Activated T-helper 17 cell treated with anti-CD3 and anti-CD28 coated beads, Interleukin-2, amount 50 U/mL, for 72 hours (primary cell): ENCODE measurements around the gene DOCK3. TPM values are rescaled to one million over a fixed set of nuclear protein-coding genes. Genes with fewer than 3 reads are reported as not detected.
"Not testable (repeated sequence)": the region's sequence is repeated elsewhere in the genome, so short reads cannot be mapped to it uniquely, and the experiment has no call there.

Experiments used
- ATAC-seq: fragments of 150-1000 bp; cut with Tn5 transposase; replicated peaks from 2 replicates; pipeline ENCODE4 v1.10.0; 2021; ENCODE audit warnings: mild to moderate bottlenecking, moderate library complexity
- H3K27ac Mint-ChIP-seq: one replicate; pipeline ENCODE4 v1.8.0; 2022; ENCODE audit warnings: mixed read lengths
- H3K27me3 Mint-ChIP-seq: one replicate; pipeline ENCODE4 v1.8.0; 2022; ENCODE audit warnings: mixed read lengths
- H3K36me3 Mint-ChIP-seq: one replicate; pipeline ENCODE4 v1.8.0; 2022; ENCODE audit warnings: low read depth, mild to moderate bottlenecking, mixed read lengths
- H3K4me1 Mint-ChIP-seq: one replicate; pipeline ENCODE4 v1.8.0; 2022; ENCODE audit warnings: mixed read lengths
- H3K4me3 Mint-ChIP-seq: one replicate; pipeline ENCODE4 v1.8.0; 2022; ENCODE audit warnings: mild to moderate bottlenecking, mixed read lengths
- H3K9me3 Mint-ChIP-seq: one replicate; pipeline ENCODE4 v1.8.0; 2022; ENCODE audit warnings: mixed read lengths
- total RNA-seq, 2 donors: library from RNA; stranded (reverse); gene quantifications; one replicate each; pipeline ENCODE4 v1.2.3, GENCODE V29; 2022

The DOCK3 gene
- total RNA-seq, 2 donors from 2014 or later = 3.8 to 7.8 TPM

DNA sequence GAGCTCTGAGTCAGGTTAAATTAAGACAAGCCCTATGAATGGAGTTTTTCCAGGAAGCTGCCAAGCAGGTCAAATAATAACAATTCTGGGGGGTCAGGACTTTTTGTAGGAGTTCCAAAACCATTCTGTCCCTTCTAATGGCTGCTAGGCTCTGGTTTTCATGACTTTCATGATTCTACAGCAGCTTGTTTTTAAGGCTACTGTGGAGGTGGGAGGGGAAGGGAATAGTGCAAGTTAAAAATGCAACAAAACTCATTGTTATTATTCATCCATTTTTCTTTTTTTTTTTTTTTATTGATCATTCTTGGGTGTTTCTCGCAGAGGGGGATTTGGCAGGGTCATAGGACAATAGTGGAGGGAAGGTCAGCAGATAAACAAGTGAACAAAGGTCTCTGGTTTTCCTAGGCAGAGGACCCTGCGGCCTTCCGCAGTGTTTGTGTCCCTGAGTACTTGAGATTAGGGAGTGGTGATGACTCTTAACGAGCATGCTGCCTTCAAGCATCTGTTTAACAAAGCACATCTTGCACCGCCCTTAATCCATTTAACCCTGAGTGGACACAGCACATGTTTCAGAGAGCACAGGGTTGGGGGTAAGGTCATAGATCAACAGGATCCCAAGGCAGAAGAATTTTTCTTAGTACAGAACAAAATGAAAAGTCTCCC is 633.3 kb downstream of the DOCK3 start:
- H3K36me3 Mint-ChIP-seq, H3K4me1 Mint-ChIP-seq, H3K27me3 Mint-ChIP-seq, H3K9me3 Mint-ChIP-seq, H3K4me3 Mint-ChIP-seq, H3K27ac Mint-ChIP-seq, ATAC-seq: not testable (repeated sequence)

DNA sequence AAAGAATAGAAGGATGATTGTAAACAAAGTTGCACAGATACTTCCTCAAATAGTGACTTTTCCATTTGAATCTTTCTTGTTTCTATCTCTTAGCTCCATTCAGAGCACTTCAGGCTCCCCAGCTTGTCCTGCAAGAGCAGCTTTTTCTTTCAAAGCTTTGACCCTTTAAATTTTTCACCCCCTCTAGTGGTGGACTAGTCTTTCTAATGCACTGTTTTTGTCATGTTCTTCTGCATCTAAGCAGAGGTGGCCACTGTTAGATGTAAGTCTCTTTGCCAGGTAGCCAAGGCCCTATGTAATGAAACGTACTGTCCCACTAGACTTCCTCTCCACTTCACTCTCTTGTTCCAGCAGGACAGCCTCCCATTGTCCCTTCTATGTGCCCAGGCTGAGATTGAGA is 636.3 kb downstream of the DOCK3 start:
- Mint-ChIP-seq H3K27me3 (no peaks in the 10 kb centered on the region), H3K4me3 (no peak overlapping the region), H3K27ac (no peak overlapping the region), H3K36me3 (no peaks in the 10 kb centered on the region), H3K4me1 (no peaks in the 10 kb centered on the region), H3K9me3 (no peaks in the 10 kb centered on the region)
- ATAC-seq = no peak

DNA sequence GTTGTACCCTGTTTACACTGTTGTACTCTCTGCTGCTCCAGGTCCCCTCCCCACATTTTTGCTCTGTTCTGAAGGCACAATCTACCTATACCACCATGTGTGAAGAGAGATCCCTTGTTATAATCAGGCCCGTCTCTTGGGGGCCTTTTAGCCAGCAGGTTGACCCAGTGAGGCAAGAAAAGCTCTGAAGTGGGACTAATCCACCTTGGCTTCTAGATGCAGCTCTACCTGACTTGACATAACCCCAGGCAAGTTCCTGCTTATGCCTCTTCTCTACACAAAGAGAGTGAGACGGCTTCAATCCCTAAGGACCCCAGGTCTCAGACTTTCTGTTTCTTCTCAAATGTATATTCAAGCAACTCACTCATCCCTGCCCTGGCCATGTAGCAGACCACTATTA is 653.5 kb downstream of the DOCK3 start:
- Mint-ChIP-seq H3K27ac (no peak overlapping the region), H3K36me3 (no peaks in the 10 kb centered on the region), H3K4me1 (no peaks in the 10 kb centered on the region), H3K27me3 (no peaks in the 10 kb centered on the region), H3K4me3 (no peak overlapping the region), H3K9me3 (no peaks in the 10 kb centered on the region)
- no peak for ATAC-seq

DNA sequence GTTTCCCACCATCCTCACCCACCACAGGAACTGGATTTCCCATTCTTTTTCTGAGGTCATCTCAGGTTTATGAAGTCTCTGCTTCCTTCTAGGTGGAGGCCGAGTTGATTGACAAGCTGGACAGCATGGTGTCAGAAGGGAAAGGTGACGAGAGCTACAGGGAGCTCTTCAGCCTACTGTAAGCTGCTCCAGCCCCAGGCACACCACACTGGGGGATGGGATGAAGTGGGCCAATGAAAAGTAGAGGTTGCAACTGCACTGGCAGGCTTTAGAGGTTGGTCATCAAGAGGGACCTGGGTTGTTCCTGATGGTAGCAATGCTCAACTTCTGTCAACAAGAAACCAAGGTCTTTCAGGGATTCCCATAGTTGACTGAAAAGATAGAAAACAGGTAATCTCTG is 655.3 kb downstream of the DOCK3 start:
- no peak for ATAC-seq

DNA sequence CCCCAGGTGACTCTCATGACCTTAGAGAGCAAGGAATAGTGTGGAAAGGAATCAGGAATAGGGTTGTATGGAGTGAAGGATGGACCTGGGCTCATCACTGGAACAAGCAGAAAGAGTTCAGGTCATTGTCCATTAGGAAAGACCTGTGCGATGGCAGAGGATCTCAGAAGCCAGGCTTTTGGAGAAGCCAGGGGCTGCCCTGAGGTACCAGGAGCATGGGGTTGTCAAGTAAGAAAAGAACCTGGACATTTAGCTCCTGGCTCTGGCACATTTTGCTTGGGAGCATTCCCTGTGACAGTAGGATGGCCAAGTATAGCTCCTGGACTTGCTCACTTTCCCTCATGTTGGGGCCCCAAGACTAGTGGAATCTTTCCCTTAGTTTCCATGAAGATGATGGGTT is 657.4 kb downstream of the DOCK3 start:
- ATAC-seq = no peak
- Mint-ChIP-seq H3K9me3 (no peaks in the 10 kb centered on the region), H3K4me3 (no peak overlapping the region), H3K27ac (no peak overlapping the region), H3K4me1 (no peaks in the 10 kb centered on the region), H3K36me3 (no peaks in the 10 kb centered on the region), H3K27me3 (no peaks in the 10 kb centered on the region)

More for the DNA sequence above, 655.3 kb downstream of the DOCK3 start:
- no peaks in the 10 kb centered on the region for H3K36me3 Mint-ChIP-seq
- no peaks in the 10 kb centered on the region for H3K9me3 Mint-ChIP-seq
- H3K4me1 Mint-ChIP-seq = no peaks in the 10 kb centered on the region
- H3K27ac Mint-ChIP-seq = no peak overlapping the region
- no peaks in the 10 kb centered on the region for H3K27me3 Mint-ChIP-seq
- H3K4me3 Mint-ChIP-seq = no peak overlapping the region

DNA sequence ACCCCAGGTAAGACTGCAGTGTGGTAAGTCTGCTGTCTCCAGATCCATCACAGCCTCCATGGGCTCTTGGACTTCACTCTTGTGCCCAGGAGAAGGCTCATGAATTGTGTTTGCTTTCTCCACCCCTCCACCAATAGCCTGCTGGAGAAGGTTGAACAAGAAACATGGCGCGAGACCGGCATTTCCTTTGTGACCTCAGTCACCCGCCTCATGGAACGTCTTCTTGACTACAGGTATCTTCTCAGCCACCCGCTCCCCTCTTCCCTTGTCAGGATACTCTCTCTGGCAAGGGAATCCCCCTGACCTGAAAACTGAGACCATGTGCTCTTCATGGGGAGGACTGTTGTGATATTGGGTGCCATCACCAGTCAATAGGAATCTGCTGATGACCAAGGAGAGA is 658.3 kb downstream of the DOCK3 start:
- Mint-ChIP-seq H3K4me1 (no peaks in the 10 kb centered on the region), H3K27me3 (no peaks in the 10 kb centered on the region), H3K27ac (no peak overlapping the region), H3K9me3 (no peaks in the 10 kb centered on the region), H3K4me3 (no peak overlapping the region), H3K36me3 (no peaks in the 10 kb centered on the region)
- no peak for ATAC-seq

DNA sequence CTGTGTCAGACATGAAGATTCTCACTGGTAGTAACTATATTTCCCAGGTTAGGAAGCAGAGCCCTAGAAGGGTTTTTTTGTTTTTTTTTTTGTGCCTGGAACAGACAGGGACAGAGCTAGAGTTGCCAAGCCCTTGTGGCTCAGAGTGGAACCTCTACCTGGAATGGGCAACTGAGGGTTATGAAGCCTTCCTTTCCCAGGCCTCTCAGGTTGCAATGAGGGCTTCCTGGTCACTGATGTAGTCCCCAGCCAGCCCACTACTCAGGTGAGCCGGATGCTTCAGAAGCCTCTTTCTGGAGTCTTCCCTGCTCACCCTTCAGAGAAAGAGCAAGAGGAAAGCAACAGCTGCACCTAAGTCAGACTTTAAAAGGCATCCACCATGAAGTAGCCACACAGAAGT is 661.5 kb downstream of the DOCK3 start:
- Mint-ChIP-seq H3K4me3 (no peak overlapping the region), H3K27ac (no peak overlapping the region), H3K4me1 (no peaks in the 10 kb centered on the region), H3K9me3 (no peaks in the 10 kb centered on the region), H3K27me3 (no peaks in the 10 kb centered on the region), H3K36me3 (no peaks in the 10 kb centered on the region)
- ATAC-seq = no peak

DNA sequence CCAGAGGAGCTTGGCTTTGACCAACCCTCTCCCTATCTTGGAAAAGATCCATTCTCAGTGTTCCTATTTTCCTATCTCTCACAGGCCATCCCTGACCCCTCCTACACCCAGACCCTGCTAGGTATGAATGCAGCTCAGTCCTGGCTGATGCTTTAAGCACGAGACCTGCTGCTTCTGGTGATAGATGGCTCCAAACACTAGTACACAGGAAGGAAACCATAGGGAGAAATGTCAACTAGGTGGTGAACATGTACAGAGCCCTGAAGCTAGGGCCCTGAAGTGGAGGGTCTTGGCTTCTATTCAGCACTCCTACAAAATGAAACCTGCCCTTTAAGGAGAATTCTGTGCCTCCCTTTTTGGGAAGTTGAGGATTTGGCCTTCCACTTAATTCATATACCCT is 662.9 kb downstream of the DOCK3 start:
- Mint-ChIP-seq H3K9me3 (no peaks in the 10 kb centered on the region), H3K27me3 (no peaks in the 10 kb centered on the region), H3K36me3 (no peaks in the 10 kb centered on the region), H3K4me1 (no peaks in the 10 kb centered on the region), H3K27ac (no peak overlapping the region), H3K4me3 (no peak overlapping the region)
- no peak for ATAC-seq

DNA sequence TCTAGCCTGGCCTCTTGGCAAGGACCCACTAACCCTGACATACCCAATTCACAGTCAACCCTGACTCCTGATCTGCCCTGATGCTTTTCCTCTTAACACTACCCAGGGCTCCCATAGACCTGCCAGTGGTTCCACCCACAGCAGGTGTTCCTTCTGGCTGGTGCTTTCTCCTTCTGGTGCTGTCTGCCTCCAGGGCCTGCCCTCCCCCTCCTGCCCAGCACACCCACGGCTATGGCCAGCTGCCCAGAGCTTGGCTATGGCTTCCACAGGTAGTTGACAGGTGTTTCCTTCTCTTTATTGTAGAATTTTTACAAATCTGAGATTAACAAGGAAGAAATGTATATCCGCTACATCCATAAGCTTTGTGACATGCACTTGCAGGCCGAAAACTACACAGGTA is 663.9 kb downstream of the DOCK3 start:
- no peak for ATAC-seq
- Mint-ChIP-seq H3K36me3 (no peaks in the 10 kb centered on the region), H3K27ac (no peak overlapping the region), H3K9me3 (no peaks in the 10 kb centered on the region), H3K4me3 (no peak overlapping the region), H3K27me3 (no peaks in the 10 kb centered on the region), H3K4me1 (no peaks in the 10 kb centered on the region)

DNA sequence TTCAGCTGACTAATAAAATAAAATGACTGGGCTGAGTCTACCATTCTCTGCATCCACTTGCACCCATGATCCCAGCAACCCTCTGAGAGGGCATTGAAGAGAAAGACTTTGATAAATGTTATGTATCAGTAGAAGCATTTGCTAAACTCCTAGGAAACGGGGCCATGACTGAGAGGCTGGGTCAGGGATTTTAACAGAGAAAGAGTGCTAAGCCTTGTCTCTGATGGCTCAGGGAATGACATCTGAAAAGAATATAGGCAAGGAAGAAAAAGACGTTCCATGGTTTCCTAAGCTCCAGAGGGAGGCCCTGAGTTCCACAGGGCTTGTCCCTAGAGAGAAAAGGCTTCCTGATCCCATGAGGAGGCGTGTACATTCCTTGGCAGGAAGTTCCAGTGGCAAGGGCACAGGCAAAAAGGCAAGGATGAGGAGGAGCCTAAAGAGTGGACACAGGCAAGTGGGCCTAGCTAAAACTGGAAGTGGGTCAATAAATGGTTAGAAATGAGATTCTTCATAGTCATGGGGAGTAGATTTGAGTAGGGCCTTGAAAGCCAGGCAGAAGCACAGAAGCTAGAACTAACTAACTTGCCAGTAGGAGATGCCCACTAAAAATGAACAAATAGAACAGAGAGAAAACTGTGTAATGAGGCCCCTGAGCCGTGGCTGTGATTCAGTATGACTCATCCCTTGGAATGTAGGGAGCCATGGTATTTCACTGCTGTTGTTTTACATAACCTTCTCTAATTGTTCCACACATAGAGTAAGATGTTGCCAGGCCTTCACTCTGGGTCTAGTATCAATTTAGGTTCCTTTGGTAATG is 665.5 kb downstream of the DOCK3 start:
- no peaks in the 10 kb centered on the region for H3K9me3 Mint-ChIP-seq
- no peaks in the 10 kb centered on the region for H3K4me1 Mint-ChIP-seq
- no peak overlapping the region for H3K4me3 Mint-ChIP-seq
- no peak overlapping the region for H3K27ac Mint-ChIP-seq
- no peaks in the 10 kb centered on the region for H3K27me3 Mint-ChIP-seq
- no peaks in the 10 kb centered on the region for H3K36me3 Mint-ChIP-seq
- peak; percentile 28 for ATAC-seq

DNA sequence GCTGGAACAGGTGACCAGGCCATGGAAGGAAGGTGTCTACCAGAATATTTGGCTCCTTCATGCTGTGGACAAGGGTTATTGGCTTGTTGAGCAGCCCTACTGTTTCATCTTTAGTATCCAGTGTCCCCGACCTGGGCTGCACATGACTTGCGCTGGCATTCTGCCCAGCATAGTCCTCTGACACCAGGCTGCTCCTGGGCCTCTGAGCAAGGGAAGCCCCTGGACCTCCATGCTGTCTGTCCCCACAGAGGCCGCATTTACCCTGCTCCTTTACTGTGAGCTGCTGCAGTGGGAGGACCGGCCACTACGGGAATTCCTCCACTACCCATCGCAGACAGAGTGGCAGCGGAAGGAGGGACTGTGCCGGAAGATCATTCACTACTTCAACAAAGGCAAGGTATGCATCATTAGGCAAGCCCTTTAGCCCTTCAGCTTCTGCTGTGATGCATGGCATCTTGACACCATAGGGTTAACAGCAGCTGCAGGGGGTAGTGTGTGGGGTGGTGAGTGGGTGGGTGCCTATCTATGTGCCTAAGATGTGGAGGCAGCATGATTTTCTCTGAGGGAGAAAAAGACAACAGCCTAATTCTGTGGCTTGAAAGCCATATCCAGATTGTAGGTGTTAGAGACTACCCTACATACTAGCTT is 666.4 kb downstream of the DOCK3 start:
- Mint-ChIP-seq H3K27me3 (no peaks in the 10 kb centered on the region), H3K9me3 (no peaks in the 10 kb centered on the region), H3K36me3 (no peaks in the 10 kb centered on the region), H3K4me1 (no peaks in the 10 kb centered on the region), H3K27ac (no peak overlapping the region), H3K4me3 (no peak overlapping the region)
- no peak for ATAC-seq

DNA sequence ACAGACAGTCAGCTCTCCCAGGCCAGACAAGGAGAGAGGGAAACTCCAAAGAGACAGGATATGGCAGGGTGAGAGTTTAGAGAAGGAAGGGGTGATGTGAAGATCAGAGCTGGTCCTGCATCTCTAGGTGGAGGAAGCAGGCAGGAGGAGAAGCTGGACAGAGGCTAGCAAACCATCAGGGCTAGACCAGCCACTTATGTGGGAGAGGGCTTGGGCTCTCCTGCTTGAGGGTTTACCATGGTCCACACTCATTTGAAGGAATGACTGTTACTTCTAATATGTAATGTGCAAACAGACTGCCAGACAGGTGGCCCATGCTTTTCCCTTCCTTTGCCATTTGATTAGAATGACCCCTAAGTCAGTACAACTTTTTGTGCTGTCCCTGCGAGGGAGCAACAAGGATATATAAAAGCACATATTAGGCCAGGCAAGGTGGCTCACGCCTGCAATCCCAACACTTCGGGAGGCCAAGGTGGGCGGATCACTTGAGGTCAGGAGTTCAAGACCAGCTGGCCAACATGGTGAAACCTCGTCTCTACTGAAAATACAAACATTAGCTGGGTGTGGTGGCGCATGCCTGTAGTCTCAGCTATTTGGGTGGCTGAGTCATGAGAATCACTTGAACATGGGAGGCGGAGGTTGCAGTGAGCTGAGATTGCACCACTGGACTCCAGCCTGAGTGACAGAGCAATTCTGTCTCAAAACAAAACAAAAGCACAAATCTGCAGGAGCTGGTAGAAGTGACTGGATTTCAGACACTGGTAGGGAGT is 669.4 kb downstream of the DOCK3 start:
- no peaks in the 10 kb centered on the region for H3K27me3 Mint-ChIP-seq
- H3K4me3 Mint-ChIP-seq = no peak overlapping the region
- H3K36me3 Mint-ChIP-seq = no peaks in the 10 kb centered on the region
- no peaks in the 10 kb centered on the region for H3K9me3 Mint-ChIP-seq
- no peak overlapping the region for H3K27ac Mint-ChIP-seq
- no peaks in the 10 kb centered on the region for H3K4me1 Mint-ChIP-seq
- ATAC-seq = no peak

DNA sequence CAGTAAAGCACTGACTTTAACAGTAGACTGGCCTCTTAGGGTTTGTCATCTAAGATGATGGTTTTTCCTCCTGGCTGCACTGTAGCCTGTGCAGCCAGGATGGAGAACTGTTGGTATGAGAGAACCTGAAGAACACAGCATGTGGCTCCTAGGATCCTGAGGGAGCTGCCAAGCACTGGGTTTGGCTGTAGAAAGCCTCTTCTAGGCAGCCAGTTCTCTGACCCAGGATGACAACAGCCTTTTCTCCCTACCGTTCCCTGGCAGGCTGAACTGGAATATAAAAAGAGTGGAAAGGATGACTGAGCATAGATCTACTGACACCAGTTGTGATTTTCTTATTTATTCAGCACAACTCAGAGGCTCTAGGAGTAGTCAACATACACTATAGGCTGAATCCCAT is 676.0 kb downstream of the DOCK3 start:
- Mint-ChIP-seq H3K4me1 (no peaks in the 10 kb centered on the region), H3K36me3 (no peaks in the 10 kb centered on the region), H3K9me3 (no peaks in the 10 kb centered on the region), H3K4me3 (no peak overlapping the region), H3K27me3 (no peaks in the 10 kb centered on the region), H3K27ac (no peak overlapping the region)
- ATAC-seq = no peak

DNA sequence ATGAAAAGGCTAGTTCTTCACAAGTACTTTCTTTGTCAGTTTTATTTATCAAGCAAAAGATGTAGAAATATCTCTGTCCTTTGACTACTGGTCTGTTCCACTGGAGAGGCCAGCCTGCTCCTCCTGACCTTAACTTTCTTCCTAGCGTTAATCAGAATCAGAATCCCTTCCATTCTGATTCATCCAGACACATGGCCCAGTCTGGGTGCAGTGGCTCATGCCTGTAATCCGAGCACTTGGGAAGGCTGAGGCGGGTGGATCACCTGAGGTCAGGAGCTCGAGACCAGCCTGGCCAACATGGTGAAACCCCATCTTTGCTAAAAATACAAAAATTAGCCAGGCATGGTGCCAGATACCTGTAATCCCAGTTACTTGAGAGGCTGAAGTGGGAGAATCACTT is 678.4 kb downstream of the DOCK3 start:
- no peaks in the 10 kb centered on the region for H3K36me3 Mint-ChIP-seq
- H3K4me3 Mint-ChIP-seq = no peak overlapping the region
- no peaks in the 10 kb centered on the region for H3K9me3 Mint-ChIP-seq
- no peaks in the 10 kb centered on the region for H3K27me3 Mint-ChIP-seq
- no peak overlapping the region for H3K27ac Mint-ChIP-seq
- no peak for ATAC-seq
- no peaks in the 10 kb centered on the region for H3K4me1 Mint-ChIP-seq
